ENCODE data around the gene ITPKB.

Gene ITPKB

GRCh38 chr1:226602186-226603021, 136.7 kb downstream of the ITPKB start:
- no peak for DNase-seq (ENCODE audit: low read depth in 1 of 2, low spot score in 1 of 2)
- Histone ChIP-seq H3K27ac (replicated peaks) (no peak overlapping the region), H3K4me3 (replicated peaks; ENCODE audit: insufficient read depth, low read length) (no peak overlapping the region), H3K27me3 (ENCODE audit: insufficient read depth, poor library complexity, severe bottlenecking) (peaks cover 5% of the 10 kb centered on the region)
- TF ChIP-seq GABPA (IDR thresholded peaks at IDR 0.05; ENCODE audit: low read depth): no peak
- TF ChIP-seq SPI1 (IDR thresholded peaks at IDR 0.05; ENCODE audit: borderline replicate concordance, low read depth): no peak
- no peak for TF ChIP-seq REST (IDR thresholded peaks at IDR 0.05; ENCODE audit: insufficient replicate concordance, low read depth)
- TF ChIP-seq POLR2AphosphoS5 (IDR thresholded peaks at IDR 0.05; ENCODE audit: low read depth): no peak
- no peak for TF ChIP-seq CTCF (IDR thresholded peaks at IDR 0.05; ENCODE audit: insufficient read depth, low read length)

- H3K27me3 ChIP-seq (ENCODE audit: insufficient read depth, poor library complexity, severe bottlenecking): peaks cover 5% of the 10 kb centered on the region
- TF ChIP-seq REST (IDR thresholded peaks at IDR 0.05; ENCODE audit: insufficient replicate concordance, low read depth): no peak
- no peak for TF ChIP-seq CTCF (IDR thresholded peaks at IDR 0.05; ENCODE audit: insufficient read depth, low read length)
- no peak overlapping the region for H3K27ac ChIP-seq (replicated peaks)
- H3K4me3 ChIP-seq (replicated peaks; ENCODE audit: insufficient read depth, low read length): no peak overlapping the region
- DNase-seq (ENCODE audit: low read depth in 1 of 2, low spot score in 1 of 2): no peak
Observed at GRCh38 chr1:226601456-226601855, 137.6 kb downstream of the ITPKB start.

GRCh38 chr1:226600254-226600653, 138.8 kb downstream of the ITPKB start:
- H3K27ac ChIP-seq (replicated peaks): no peak overlapping the region
- peaks cover 5% of the 10 kb centered on the region for H3K27me3 ChIP-seq (ENCODE audit: insufficient read depth, poor library complexity, severe bottlenecking)
- no peak for TF ChIP-seq CTCF (IDR thresholded peaks at IDR 0.05; ENCODE audit: insufficient read depth, low read length)
- no peak for TF ChIP-seq SPI1 (IDR thresholded peaks at IDR 0.05; ENCODE audit: borderline replicate concordance, low read depth)
- no peak for TF ChIP-seq POLR2AphosphoS5 (IDR thresholded peaks at IDR 0.05; ENCODE audit: low read depth)
- TF ChIP-seq REST (IDR thresholded peaks at IDR 0.05; ENCODE audit: insufficient replicate concordance, low read depth): no peak
- no peak for TF ChIP-seq GABPA (IDR thresholded peaks at IDR 0.05; ENCODE audit: low read depth)
- no peak overlapping the region for H3K4me3 ChIP-seq (replicated peaks; ENCODE audit: insufficient read depth, low read length)
- DNase-seq (ENCODE audit: low read depth in 1 of 2, low spot score in 1 of 2): no peak
